HG03571 (cell line): ENCODE measurements around the gene SEMA7A.

ENCODE experiments used
- ATAC-seq: cut with Tn5 transposase; IDR thresholded peaks from one replicate; pipeline ENCODE4 v1.9.1; 2021; ENCODE audit not compliant: unreplicated experiment

The SEMA7A gene

DNA sequence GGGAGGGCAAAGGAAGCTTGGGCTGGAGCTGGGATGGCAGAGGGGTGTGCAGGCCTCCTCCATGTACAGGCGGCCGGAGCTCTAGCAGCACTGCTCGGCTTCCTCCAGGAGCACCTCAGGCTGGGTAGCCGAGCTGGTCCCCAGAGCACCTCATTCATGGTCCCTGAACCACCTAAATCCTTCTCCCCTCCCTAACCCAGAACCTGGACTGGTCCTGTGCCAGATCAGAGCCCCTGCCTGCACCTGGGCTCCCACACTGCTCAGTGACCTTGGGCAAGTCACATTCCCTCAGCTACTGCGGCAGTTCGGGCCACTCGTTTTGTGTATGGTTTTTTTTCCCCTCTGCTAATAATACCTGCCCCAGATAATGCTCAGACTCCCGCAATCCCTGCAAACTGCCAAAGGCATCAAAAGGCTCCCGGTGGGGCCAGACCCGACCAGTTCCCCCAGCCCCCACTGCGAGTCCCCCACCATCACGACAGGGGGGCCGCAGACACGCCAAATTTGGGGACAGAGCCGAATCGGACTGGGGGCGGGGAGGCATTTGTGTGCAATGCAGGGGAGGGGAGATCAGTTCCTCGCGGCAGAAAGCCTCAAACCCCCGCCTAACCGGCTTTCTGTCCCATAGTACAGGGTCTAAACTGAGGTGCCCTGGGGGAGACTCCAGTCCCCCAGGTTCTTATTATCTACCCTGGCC is 1.3 kb downstream of the SEMA7A start:
- no peak for ATAC-seq

DNA sequence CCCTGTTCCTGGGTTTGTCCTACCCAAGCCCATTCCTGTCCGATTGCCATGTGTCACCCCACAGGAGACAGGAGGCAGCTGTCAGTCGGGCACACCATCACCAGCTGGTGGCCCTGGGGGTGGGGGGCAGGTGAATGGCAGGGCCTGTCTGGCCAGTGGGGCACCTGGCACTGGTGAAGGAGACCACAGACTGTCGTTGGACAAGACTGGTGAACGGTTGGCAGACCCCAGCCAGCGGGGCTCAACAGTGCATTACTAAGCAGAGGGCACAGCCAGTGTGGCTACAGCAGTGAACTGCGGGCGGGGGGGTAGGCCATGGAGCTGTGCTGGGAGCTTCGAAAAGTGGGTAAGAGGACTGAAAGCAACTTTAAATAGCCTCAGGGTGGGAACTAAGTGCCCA is 2.1 kb downstream of the SEMA7A start:
- no peak for ATAC-seq

DNA sequence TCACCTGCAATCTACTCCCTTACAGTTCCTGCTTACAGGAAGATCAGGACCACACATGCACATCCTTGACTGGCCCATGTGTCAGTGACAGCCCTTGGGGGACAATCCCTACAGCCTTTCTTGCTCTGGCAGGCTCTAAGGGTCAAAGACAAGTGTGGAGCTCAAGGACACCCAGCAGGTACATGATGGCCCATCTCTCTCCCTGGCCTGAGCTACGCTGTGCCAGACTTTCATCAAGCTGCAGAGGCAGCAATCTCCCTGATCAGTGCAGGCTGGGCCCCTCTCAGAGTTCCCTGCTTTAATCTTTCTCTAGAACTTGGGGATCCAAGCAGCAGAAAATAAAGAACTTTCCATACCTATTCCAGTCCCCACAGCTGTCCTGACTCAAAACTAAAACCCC is 2.6 kb downstream of the SEMA7A start:
- ATAC-seq = no peak

DNA sequence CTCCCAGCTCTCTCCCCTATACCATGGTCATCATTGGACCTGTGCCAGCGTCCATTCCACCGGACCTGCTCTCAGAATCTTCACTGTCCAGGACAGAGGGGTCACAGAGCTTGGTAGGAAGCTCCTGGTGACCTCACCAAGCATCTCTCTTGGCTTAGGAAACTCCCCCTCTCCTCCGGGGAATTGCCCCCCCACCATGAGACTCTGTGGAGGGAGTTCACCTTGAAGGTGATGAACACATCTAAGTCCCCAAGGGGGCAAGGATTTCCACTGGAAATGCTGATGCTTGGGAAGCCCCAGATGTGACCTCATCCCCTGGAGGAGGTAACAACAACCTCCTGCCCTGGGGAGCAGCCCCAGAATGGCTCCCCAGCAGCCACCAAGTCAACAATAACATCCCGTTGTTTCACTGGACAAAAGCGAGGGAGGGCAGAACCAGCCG is 3.2 kb downstream of the SEMA7A start:
- ATAC-seq = no peak

DNA sequence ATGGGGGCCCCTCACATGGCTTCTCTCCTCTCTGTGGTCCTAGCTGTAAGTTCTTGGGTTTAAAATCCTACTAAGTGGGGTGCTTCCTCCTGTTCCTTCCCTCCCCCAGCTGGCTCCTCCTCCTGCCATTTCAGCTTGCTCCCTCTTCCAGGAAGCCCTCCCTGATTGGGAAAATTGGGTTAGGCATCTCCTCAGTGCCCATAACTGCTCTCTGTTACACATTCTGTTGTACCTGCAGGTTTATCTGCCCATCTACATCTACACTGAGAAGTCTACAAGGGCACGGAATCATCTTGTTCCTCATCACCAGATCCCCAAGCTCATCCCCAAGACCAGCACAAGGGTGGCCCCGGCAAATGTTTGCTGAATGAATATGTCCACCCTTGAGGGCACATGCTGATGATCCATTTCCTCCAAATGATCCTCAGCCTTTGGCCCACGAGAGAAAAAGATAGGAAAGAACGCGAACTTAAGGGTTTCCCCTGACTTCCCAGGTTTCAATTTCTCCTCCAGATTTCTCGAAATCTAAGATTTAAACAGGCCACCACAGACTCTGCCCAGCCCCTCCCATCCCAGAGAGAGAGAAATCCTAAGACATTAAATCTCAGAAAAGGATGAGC is 3.9 kb downstream of the SEMA7A start:
- no peak for ATAC-seq

DNA sequence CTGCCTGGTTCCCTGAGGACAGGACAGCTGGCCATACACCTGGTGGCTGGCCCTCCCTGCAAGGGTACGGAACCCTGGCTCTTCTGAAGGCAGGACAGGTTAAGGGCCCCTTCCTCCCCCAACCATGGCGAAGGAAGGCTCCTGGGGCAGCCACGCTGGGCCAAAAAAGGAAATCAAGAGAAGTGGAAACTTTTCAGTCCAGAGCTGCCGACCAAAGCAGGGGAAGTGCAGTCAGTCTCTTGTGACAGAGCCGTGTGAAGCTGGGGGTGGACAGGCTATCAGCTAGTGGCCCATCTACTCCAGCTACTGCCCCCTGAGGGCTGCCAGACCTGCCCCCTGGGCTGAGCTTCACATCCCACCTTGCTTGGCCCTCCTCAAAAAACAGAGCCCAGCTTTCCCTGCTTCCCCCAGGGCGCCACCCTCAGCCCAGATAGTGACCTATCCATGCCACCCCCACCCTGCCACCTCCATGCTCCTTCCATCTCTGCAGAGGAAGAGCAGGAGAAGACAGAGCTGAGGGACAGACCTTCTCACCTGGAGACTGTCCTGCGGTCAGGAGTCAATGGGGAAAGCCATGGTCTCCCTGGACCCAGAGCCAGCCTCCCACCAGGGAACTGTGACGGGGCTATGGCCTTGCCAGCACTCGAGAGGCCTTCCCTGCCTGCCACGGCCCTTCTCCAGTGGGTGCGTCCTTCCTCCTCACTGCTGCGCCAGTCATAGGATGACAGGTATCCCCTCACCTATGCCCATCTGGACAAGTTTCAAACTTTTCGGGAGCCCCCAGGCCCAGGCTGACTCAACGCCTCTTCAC is 4.6 kb downstream of the SEMA7A start:
- ATAC-seq = no peak

DNA sequence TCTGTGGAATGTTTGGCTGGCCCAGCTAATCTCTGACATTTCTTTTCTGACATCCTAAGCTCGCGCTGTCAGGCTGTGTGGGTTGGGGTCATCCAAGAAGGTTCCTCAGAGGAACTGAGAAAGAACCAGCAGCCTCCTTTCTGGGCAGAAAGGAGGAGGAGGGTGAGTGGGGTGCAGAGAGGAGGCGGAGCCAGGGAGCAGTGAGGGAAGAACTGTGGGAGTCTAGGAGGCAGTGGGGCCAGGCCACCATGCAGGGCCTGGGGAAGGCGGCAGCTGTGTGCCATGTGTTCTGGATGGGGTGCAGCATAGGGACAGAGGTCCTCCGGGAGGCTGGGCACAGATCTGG is 5.3 kb downstream of the SEMA7A start:
- ATAC-seq = no peak

DNA sequence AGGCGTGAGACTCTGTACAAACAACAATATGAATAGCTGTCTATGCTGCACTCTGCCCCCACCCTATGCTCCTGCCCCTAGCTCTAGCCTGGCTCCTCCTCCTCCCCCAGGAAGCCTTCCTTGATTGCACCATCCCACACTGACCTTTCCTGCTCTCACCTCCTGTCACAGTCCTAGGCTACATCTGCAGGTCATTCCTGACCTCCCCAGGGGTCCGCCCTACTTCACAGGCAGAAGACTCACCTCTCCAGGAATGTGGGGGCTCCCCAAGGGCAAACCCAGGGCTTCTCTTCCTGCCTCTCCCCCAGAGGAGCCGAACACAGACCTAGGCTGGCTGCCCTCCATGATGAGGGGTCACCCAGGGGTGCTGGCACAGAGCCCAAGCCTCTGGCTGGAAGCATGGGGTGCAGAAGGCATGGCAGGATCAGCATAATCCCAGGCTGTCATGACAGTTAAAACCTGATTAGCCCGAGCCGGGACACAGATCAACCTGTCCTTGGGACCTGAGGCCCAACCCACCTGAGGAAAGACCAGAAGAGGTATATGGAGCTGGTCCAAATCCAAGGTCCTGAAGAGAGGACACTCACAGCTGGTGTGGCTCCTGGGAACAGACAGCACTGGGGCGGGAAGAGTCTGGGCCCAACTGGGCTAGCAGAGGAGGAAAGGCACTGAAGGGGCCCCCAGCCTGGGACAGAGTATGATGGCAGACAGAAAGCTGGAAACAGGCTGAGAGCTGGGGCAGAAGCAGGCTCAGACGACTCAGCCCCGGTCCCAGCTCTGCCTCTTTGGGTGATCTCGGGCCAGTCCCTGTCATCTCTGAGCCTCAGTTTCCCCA is 5.9 kb downstream of the SEMA7A start:
- no peak for ATAC-seq

DNA sequence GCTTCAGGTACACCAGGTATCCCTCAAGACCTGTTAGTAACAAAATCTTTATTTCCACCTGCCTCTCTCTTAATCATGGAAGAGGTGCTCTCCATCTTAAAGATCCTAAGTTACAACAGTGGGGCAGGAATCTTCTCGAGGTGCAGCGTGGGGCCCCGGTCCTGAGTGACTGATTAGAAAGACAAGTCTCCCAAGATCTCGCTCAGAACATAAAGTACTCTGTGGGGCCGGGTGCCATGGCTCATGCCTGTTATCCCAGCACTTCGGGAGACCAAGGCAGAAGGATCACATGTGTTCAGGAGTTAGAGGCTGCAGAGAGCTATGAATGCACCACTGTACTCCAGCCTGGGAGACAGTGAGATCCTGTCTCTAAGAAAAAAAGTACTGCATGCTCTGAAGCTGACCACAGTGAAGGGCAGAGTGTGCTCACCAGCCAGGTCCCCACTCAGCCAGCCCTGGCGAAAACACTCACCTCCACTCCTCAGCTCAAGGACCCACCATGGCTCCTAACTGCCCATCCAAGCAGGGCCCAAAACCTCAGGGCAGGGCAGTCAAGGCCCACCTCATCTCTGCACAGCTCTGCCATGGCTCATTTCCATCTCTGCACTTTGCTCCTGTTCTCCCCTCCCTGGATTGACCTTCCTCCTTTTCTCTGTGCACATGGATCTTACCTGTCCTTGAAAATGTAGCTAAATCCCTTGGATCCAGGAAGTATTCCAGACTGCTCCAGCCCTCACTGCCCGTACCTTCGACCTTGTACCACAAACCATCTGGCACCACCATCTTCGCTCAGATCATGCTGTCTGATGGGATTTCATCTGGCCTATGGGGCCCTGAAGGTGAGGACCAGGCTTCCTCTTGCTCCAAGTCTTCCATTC is 7.1 kb downstream of the SEMA7A start:
- ATAC-seq = no peak

DNA sequence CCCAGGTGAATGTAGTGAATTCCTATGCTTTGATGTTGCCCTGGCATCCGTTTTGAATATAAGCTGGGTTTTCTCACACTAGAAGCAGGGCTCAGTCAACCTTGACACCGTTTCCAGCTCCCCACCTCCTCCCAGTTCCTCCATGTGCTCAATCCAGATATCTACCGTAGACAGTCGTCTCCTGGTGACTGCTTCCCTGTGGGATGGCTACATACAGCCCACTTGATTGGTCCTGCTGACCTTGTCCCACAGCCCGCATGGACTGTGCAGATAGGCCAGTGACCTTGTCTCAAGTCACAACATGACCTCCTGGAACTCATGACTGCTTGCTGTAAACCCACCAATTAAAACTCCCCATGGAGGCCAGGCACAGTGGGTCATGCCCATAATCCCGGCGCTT is 8.1 kb downstream of the SEMA7A start:
- no peak for ATAC-seq

DNA sequence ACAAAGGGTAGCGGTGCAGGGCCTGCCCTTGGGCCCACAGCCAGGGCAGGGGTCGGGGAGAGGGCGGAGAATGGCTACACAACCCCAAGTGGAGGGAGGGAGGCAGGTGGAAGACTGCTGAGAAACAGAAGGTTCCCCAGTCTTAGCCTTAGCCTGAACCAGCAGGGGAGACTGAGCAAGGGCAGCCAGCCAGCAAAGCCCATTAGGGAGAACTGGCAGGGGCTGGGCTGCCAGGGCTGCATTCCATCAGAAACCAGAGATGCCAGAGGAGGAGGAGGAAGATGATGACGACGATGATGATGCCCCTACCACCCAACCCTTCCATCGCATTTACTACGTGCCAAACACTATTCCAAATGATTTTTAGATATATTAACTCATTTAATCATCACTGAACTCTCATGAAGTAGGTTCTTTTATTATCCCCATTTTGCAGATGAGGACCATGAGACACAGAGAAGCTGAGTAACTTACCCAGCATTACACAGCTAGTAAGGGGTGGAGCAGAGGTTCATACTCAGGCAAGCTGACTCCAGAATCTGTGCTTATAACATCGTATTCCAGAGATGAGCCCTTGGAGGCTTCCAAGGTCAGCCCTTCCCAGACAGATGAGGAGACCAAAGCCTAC is 8.7 kb downstream of the SEMA7A start:
- ATAC-seq = no peak

DNA sequence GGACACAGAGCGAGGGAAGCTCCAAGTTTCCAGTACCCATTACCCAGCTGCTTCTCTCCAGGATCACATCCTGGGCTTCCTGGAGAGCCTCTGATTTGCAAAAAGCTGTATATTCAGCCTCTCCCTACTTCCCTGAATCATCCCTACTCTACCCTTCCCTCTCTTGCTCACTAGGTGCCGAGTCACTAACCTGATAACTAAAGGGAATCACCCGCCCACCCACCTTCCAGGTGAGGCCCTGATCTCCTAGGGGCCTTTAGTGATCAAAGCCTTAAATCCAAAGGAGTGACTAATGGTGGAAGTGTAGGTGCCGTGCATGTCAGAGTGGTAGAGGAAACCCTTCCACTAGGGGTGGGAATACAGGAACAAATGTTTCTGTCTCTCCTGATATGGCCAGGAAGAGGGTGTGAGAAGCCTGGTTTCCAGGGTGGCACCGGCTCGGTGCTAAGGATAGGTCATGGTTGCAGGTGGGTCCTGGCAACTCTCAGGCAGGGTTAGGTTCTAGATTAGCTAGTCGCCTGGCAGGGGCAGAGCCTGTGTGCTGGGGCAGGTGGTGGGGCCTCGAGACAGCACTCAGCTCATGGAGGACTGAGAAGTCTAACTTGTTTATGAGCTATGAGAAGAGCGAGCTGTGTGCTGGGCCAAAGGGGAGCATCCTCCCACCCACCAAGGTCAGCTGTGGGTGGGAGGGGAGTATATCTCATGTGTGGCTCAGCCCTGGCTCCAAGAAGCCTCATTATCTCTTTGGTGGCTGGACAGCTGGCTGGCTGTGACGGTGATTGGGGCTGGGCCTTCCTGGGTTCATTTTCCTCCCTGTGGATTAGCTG is 10.1 kb downstream of the SEMA7A start:
- ATAC-seq = no peak

DNA sequence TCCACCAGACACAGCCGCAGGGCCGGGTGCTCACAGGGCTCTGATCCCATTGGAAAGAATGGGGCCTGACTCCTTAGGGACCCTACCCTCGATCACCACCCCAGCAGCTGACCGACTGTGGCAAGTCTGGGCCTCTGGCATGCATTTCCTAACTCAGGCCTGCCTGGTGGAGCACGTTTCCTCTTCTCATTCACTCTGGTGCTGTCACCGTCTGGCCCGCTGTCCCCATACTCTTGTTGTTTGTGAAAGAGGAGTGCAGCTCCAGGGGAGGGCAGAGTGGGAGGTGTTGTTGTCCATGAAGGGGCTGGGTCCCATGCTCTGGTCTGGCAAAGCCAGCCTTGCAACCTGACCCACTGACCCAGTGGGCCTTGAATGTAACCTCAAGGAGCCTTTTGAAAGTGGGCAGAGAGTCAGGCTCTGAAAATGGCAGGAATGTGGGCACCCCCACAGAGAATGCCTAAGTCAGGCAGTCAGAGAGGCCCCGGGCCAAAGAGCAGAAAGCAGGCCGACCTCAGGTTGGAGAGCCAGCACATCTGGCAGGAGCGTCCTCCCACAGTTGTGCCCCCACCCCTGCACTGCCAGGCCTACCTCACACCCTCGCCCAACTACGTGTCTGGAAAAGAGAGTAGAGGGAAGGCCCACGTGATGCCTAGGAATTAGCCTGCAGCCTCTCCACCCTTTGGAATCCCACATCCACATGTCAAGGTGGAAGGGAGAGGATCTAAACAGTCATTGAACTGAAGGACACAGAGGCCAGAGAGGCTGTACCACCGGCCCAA is 10.9 kb downstream of the SEMA7A start:
- ATAC-seq = no peak

DNA sequence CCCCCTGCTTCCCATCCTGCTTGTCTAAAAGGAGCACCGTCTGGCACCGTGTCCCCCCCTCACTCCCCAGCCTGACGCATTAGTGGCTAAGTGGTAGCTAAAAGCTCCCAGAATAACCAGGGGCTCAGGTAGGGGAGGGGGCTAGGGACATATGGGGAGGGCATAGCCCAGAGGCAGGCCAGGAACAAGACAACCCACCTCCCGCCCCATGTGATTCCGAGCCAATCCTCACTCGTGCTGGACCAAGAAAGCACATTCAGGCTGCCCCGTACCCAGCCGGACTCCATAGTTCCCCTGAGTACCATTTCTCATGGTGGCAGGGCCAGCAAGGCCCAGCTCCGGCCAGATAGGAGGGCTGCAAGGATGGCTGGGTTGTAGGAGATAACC is 11.5 kb downstream of the SEMA7A start:
- ATAC-seq = no peak

DNA sequence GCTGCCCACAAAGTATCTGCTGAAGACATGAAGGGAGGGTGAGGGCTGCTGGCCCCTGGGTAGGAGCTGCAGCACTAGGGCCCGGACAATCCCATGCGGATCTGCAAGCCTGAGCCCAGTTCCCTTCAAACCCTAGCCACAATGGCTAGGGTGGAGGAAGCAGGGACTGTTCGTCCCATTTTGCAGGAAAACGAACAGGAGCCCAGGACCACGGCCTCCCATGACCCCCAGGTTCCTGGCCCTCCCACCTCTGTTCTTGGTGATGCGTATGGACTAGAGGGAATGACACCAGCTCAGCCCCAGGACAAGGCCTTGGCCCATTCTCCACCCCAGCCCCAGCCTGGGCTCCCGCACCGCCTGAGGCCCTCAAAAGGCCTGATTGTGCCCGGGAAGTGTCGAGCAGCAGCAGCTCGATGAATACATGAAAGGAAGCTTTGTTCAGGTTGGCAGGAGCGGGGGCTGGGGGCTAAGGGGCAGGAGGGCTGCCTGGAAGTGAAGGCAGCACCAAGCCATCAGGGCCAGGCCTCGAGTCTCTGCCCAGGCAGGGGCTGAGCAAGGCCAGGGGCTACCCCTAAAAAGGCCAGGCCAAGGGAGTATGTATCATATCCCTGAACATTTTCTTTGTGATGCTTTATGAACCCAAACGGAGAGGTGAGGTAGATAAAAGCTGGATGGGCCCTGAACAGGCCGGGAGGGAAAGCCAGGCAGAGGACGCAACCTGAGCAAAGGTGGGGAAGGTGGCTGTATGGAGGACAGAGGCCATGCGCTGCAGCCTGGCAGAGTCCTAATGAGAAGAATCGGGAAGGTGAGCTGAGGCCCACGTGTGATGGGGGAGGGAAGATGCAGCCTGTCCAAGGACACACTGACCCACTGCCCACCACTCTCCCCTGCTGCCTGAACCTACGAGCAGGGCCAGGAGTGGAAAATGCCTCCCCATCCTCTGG is 12.2 kb downstream of the SEMA7A start:
- no peak for ATAC-seq

DNA sequence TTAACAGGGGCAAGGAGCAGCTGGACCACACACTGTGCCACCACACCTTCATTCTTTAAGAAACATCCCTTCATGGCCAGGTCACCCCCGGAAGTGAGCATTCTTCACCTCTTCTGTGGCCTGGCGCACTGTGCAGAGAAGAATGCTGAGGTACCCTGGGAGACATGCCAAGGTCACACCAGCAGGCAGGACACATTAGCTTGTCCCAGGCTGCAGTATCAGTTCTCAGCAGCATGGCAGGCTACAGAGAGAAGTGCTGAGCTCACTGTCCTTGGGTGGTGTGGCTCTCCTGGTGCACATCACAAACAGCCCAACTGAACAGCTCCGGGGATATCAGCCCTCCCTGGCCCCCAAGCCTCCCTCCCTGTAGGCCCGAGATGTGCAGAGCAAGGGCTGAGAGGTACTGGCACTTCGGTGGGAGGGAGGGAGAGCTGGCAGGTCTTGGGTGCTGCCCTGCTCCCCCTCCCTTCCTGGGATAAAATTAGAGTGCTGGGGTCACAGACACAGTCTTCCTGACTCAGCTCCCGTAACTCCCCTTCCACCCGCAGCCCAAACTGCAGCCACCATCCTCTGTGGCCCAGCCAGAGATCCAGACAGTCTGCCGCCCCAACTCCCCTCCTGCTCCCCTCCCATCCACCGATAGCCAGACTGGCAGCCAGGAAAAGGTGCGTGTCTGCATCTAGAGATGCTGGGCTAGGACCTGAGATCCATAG is 13.4 kb downstream of the SEMA7A start:
- ATAC-seq = no peak

DNA sequence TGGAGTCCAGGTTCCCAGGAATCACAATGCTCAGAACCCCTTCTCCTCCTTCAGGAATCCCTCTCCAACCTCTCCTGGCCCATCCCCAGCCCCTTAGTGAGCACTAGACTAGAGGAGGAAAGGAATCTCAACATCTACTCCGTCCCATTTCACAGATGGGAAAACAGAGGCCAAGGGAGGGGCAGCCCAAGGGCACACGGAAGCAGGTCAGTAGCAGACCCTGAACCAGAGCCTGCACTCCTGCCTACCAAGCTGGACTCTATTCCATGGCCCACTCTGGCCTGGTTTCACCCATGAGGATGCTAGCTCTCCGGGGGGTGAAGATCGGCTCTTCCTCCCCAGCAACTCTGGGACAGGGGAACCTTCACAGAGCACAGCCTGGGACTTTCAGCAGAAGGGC is 14.3 kb downstream of the SEMA7A start:
- no peak for ATAC-seq
